Nucleus accumbens (tissue), 56 donors: Measurements from ENCODE around the gene BNIP3.
A peak's percentile ranks its signal among the peaks of the same experiment; 100 is the strongest.

Source experiments
- DNase-seq, 56 donors: peaks; one replicate each; lab custom pipeline; 2025; lab: John Stamatoyannopoulos, UW

BNIP3 gene

GRCh38 chr10:131979821-131980270, 1.9 kb downstream of the BNIP3 start:
- DNase-seq: peak in 2 of 56 donors; percentile 16 to 34

- DNase-seq: no peak
These were observed 2.4 kb downstream of the BNIP3 start for GRCh38 chr10:131979336-131979735.

- DNase-seq: no peak
These were observed 2.9 kb downstream of the BNIP3 start for GRCh38 chr10:131978851-131979250.

- no peak for DNase-seq
These were observed 3.4 kb downstream of the BNIP3 start for GRCh38 chr10:131978366-131978765.

GRCh38 chr10:131977323-131978096, 4.2 kb downstream of the BNIP3 start:
- no peak for DNase-seq

GRCh38 chr10:131975796-131976195, 5.9 kb downstream of the BNIP3 start:
- no peak for DNase-seq

- no peak for DNase-seq
These were observed 6.7 kb downstream of the BNIP3 start for GRCh38 chr10:131975003-131975402.

GRCh38 chr10:131974034-131974817, 7.5 kb downstream of the BNIP3 start:
- DNase-seq: no peak

GRCh38 chr10:131973160-131973951, 8.4 kb downstream of the BNIP3 start:
- DNase-seq: no peak

- peak in 9 of 56 donors; percentile 21 to 50 (median 29) for DNase-seq
These were observed 9.2 kb downstream of the BNIP3 start for GRCh38 chr10:131972474-131973071.

- no peak for DNase-seq
These were observed 10.1 kb downstream of the BNIP3 start for GRCh38 chr10:131971591-131971990.

GRCh38 chr10:131970946-131971345, 10.8 kb downstream of the BNIP3 start:
- no peak for DNase-seq

GRCh38 chr10:131968949-131969348, 12.8 kb downstream of the BNIP3 start:
- DNase-seq: no peak

GRCh38 chr10:131964298-131964697, 17.4 kb downstream of the BNIP3 start:
- DNase-seq: no peak

GRCh38 chr10:131963811-131964210, 17.9 kb downstream of the BNIP3 start:
- DNase-seq: peak in 8 of 56 donors; percentile 19 to 45 (median 27)

GRCh38 chr10:131963350-131963749, 18.4 kb downstream of the BNIP3 start:
- no peak for DNase-seq

- peak in 4 of 56 donors; percentile 24 to 41 (median 37) for DNase-seq
These were observed 19.7 kb downstream of the BNIP3 start for GRCh38 chr10:131961777-131962662.

GRCh38 chr10:131961047-131961776, 20.5 kb downstream of the BNIP3 start:
- no peak for DNase-seq

GRCh38 chr10:131960631-131961046, 21.1 kb downstream of the BNIP3 start:
- DNase-seq: no peak
